Measurements from ENCODE around the gene PTPRC.

DNA sequence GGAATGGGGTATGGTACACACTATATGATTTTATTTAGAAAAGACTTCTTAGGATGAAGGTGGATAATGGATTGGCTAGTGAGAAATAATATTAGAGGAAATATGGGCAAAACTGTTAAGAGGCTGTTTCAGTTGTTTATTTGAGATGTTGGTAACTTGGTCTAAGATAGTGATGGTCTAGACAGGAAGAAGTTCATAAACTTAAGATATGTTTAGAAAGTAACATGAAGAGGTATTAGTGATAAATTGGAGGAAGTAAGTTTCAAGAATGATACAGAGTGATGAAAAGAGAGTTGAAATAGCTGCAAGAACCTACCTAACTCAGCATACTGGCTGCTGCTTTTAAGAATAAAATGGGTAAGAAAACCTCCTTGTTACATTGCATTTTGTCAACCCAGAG is 9.2 kb upstream of the PTPRC start:
- TF ChIP-seq, protein P1, sequence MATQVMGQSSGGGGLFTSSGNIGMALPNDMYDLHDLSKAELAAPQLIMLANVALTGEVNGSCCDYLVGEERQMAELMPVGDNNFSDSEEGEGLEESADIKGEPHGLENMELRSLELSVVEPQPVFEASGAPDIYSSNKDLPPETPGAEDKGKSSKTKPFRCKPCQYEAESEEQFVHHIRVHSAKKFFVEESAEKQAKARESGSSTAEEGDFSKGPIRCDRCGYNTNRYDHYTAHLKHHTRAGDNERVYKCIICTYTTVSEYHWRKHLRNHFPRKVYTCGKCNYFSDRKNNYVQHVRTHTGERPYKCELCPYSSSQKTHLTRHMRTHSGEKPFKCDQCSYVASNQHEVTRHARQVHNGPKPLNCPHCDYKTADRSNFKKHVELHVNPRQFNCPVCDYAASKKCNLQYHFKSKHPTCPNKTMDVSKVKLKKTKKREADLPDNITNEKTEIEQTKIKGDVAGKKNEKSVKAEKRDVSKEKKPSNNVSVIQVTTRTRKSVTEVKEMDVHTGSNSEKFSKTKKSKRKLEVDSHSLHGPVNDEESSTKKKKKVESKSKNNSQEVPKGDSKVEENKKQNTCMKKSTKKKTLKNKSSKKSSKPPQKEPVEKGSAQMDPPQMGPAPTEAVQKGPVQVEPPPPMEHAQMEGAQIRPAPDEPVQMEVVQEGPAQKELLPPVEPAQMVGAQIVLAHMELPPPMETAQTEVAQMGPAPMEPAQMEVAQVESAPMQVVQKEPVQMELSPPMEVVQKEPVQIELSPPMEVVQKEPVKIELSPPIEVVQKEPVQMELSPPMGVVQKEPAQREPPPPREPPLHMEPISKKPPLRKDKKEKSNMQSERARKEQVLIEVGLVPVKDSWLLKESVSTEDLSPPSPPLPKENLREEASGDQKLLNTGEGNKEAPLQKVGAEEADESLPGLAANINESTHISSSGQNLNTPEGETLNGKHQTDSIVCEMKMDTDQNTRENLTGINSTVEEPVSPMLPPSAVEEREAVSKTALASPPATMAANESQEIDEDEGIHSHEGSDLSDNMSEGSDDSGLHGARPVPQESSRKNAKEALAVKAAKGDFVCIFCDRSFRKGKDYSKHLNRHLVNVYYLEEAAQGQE (IDR thresholded peaks at IDR 0.05; ENCODE audit: insufficient read depth in 1 of 2, low read depth in 2 of 2, low read length in 2 of 2): no peak
- TF ChIP-seq TAF1 (IDR thresholded peaks at IDR 0.05; ENCODE audit: borderline replicate concordance, insufficient read depth, low read length): no peak
- no peak for TF ChIP-seq POLR2AphosphoS5 (IDR thresholded peaks at IDR 0.05; ENCODE audit: low read depth, low read length)
- TF ChIP-seq FOXP2 (optimal IDR thresholded peaks at IDR 0.05; ENCODE audit: borderline replicate concordance, extremely low read depth, extremely low read length, insufficient read depth): no peak
- TF ChIP-seq SIN3A (IDR thresholded peaks at IDR 0.05; ENCODE audit: borderline replicate concordance, insufficient read depth, low read length): no peak

Data from PFSK-1 (cell line).